Lower leg skin (tissue), 3 donors: ENCODE measurements around the gene STAT5B.

Experiments
- CTCF ChIP-seq, 3 donors: fragments of 450-650 bp; IDR thresholded peaks; one replicate each; pipeline ENCODE4 v1.5.1; 2016; ENCODE audit warnings: antibody characterized with exemption in 3 of 3, mild to moderate bottlenecking in 3 of 3, moderate library complexity in 2 of 3
- POLR2A ChIP-seq, 2 donors: fragments of 450-650 bp; IDR thresholded peaks; one replicate each; pipeline ENCODE4 v1.6.1; 2016 to 2017; ENCODE audit warnings: antibody characterized with exemption in 2 of 2, mild to moderate bottlenecking in 1 of 2, moderate library complexity in 1 of 2

GRCh38 chr17:42304187-42305030, 28.2 kb upstream of the STAT5B start:
- TF ChIP-seq POLR2A (IDR thresholded peaks at IDR 0.05): no peak
- no peak for TF ChIP-seq CTCF (IDR thresholded peaks at IDR 0.05)
